Measurements from ENCODE around the gene ZHX3. TPM values are rescaled to one million over a fixed set of nuclear protein-coding genes. Genes with fewer than 3 reads are reported as not detected.

ZHX3 gene
- total RNA-seq, 1 donor from 2014 or later = 26.8 TPM

GRCh38 chr20:41357424-41358163, 40.1 kb upstream of the ZHX3 start:
- intact Hi-C loops (cut with DNase I) = no loop called here
- Histone ChIP-seq H3K36me3 (no peaks in the 10 kb centered on the region), H3K4me1 (no peaks in the 10 kb centered on the region), H3K27me3 (no peaks in the 10 kb centered on the region), H3K4me3 (no peak overlapping the region), H3K9me3 (no peaks in the 10 kb centered on the region), H3K27ac (no peak overlapping the region)
- no peak for DNase-seq (ENCODE audit: extremely low spot score in 2 of 2)
- TF ChIP-seq POLR2AphosphoS5 (IDR thresholded peaks at IDR 0.05; ENCODE audit: insufficient read depth in 1 of 2, low read depth in 1 of 2) = no peak
- no peak for TF ChIP-seq POLR2A (IDR thresholded peaks at IDR 0.05)
- TF ChIP-seq CTCF (IDR thresholded peaks at IDR 0.05) = no peak

GRCh38 chr20:41356951-41357350, 39.4 kb upstream of the ZHX3 start:
- no peak for DNase-seq (ENCODE audit: extremely low spot score in 2 of 2)
- peaks cover 0 to 6% of the 10 kb centered on the region in 2 donors for H3K36me3 ChIP-seq
- no peak overlapping the region for H3K27ac ChIP-seq

GRCh38 chr20:41355598-41356203, 38.2 kb upstream of the ZHX3 start:
- no peaks in the 10 kb centered on the region for H3K9me3 ChIP-seq
- no peak for DNase-seq (ENCODE audit: extremely low spot score in 2 of 2)
- no peaks in the 10 kb centered on the region for H3K4me1 ChIP-seq
- no peaks in the 10 kb centered on the region for H3K27me3 ChIP-seq
- no peak overlapping the region for H3K27ac ChIP-seq
- TF ChIP-seq POLR2AphosphoS5 (IDR thresholded peaks at IDR 0.05; ENCODE audit: insufficient read depth in 1 of 2, low read depth in 1 of 2) (no peak), POLR2A (IDR thresholded peaks at IDR 0.05) (no peak), CTCF (IDR thresholded peaks at IDR 0.05) (no peak)
- peaks cover 0 to 10% of the 10 kb centered on the region in 2 donors for H3K36me3 ChIP-seq
- H3K4me3 ChIP-seq = no peak overlapping the region
- intact Hi-C loops (cut with DNase I) = no loop called here

More at GRCh38 chr20:41356951-41357350, 39.4 kb upstream of the ZHX3 start:
- intact Hi-C loops (cut with DNase I) = no loop called here
- TF ChIP-seq POLR2AphosphoS5 (IDR thresholded peaks at IDR 0.05; ENCODE audit: insufficient read depth in 1 of 2, low read depth in 1 of 2) (no peak), CTCF (IDR thresholded peaks at IDR 0.05) (no peak), POLR2A (IDR thresholded peaks at IDR 0.05) (no peak)
- no peak overlapping the region for H3K4me3 ChIP-seq
- no peaks in the 10 kb centered on the region for H3K9me3 ChIP-seq
- H3K27me3 ChIP-seq = no peaks in the 10 kb centered on the region
- no peaks in the 10 kb centered on the region for H3K4me1 ChIP-seq

- H3K36me3 ChIP-seq = peaks cover 0 to 11% of the 10 kb centered on the region in 2 donors
These were observed 37.7 kb upstream of the ZHX3 start for GRCh38 chr20:41355192-41355591.

More at GRCh38 chr20:41355192-41355591, 37.7 kb upstream of the ZHX3 start:
- no peak overlapping the region for H3K4me3 ChIP-seq
- TF ChIP-seq POLR2AphosphoS5 (IDR thresholded peaks at IDR 0.05; ENCODE audit: insufficient read depth in 1 of 2, low read depth in 1 of 2) (no peak), CTCF (IDR thresholded peaks at IDR 0.05) (no peak), POLR2A (IDR thresholded peaks at IDR 0.05) (no peak)
- H3K4me1 ChIP-seq = no peaks in the 10 kb centered on the region
- no peaks in the 10 kb centered on the region for H3K9me3 ChIP-seq
- DNase-seq (ENCODE audit: extremely low spot score in 2 of 2) = no peak
- no peak overlapping the region for H3K27ac ChIP-seq
- intact Hi-C loops (cut with DNase I) = no loop called here
- no peaks in the 10 kb centered on the region for H3K27me3 ChIP-seq
